Prostate gland (tissue), 2 donors: Measurements from ENCODE around the gene EIF4G1.

ENCODE experiments used
- POLR2AphosphoS5 ChIP-seq: sonication (generic); formaldehyde crosslinking; IDR thresholded peaks from one replicate; pipeline ENCODE4 v1.6.1; 2017; ENCODE audit warnings: antibody characterized with exemption
- TF ChIP-seq, protein P1 (sequence below), 4 experiments: fragments of 200-600 bp in 2 of 4; fragments of 450-650 bp in 2 of 4; sonication (generic) in 2 of 4; IDR thresholded peaks; 1 replicate in 3 of 4; 2 replicates in 1 of 4; pipeline ENCODE4 v1.5.1; 2016 to 2019; ENCODE audit warnings: antibody characterized with exemption in 4 of 4, mild to moderate bottlenecking in 2 of 4, moderate library complexity in 2 of 4

DNA sequence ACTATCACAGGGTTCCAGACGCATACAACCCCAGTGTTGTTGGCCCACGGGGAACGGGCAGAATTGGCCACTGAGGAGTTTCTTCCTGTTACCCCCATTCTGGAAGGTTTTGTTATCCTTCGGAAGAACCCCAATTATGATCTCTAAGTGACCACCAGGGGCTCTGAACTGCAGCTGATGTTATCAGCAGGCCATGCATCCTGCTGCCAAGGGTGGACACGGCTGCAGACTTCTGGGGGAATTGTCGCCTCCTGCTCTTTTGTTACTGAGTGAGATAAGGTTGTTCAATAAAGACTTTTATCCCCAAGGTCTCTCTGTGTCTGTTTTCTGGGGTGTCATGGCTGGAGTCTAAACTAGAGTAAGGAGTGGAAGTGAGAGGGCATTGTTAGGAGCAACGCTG lies 5.7 kb upstream of the EIF4G1 start:
- TF ChIP-seq, protein P1, sequence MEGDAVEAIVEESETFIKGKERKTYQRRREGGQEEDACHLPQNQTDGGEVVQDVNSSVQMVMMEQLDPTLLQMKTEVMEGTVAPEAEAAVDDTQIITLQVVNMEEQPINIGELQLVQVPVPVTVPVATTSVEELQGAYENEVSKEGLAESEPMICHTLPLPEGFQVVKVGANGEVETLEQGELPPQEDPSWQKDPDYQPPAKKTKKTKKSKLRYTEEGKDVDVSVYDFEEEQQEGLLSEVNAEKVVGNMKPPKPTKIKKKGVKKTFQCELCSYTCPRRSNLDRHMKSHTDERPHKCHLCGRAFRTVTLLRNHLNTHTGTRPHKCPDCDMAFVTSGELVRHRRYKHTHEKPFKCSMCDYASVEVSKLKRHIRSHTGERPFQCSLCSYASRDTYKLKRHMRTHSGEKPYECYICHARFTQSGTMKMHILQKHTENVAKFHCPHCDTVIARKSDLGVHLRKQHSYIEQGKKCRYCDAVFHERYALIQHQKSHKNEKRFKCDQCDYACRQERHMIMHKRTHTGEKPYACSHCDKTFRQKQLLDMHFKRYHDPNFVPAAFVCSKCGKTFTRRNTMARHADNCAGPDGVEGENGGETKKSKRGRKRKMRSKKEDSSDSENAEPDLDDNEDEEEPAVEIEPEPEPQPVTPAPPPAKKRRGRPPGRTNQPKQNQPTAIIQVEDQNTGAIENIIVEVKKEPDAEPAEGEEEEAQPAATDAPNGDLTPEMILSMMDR (IDR thresholded peaks at IDR 0.05) = no peak
- no peak for TF ChIP-seq POLR2AphosphoS5
